Esophagus (tissue), 2 donors: ENCODE results near the gene RFX3. TPM values are rescaled to one million over a fixed set of nuclear protein-coding genes. Genes with fewer than 3 reads are reported as not detected.

Source experiments
- H3K27ac ChIP-seq, 2 donors: one replicate each; pipeline ENCODE4 v1.5.1; 2013; ENCODE audit warnings: low read depth in 2 of 2, mild to moderate bottlenecking in 2 of 2, inconsistent platforms in 1 of 2, low read length in 1 of 2, moderate library complexity in 1 of 2
- H3K27me3 ChIP-seq, 2 donors: one replicate each; pipeline ENCODE4 v1.6.1; 2013; ENCODE audit warnings: low read length in 2 of 2, control low read depth in 1 of 2, mild to moderate bottlenecking in 1 of 2; ENCODE audit not compliant: insufficient read depth in 2 of 2, control insufficient read depth in 1 of 2
- H3K36me3 ChIP-seq, 2 donors: one replicate each; pipeline ENCODE4 v1.6.1; 2013; ENCODE audit warnings: low read length in 1 of 2; ENCODE audit not compliant: control insufficient read depth in 2 of 2, insufficient read depth in 2 of 2
- H3K4me1 ChIP-seq, 2 donors: one replicate each; pipeline ENCODE4 v1.6.1; 2013; ENCODE audit warnings: low read length in 1 of 2; ENCODE audit not compliant: control insufficient read depth in 2 of 2, insufficient read depth in 2 of 2
- H3K4me3 ChIP-seq, 2 donors: one replicate each; pipeline ENCODE4 v1.5.1; 2013; ENCODE audit warnings: low read length in 2 of 2, mild to moderate bottlenecking in 2 of 2, low read depth in 1 of 2, moderate library complexity in 1 of 2
- H3K9me3 ChIP-seq, 2 donors: one replicate each; pipeline ENCODE4 v1.6.1; 2013; ENCODE audit warnings: mild to moderate bottlenecking in 2 of 2, low read depth in 1 of 2, low read length in 1 of 2, moderate library complexity in 1 of 2; ENCODE audit not compliant: control insufficient read depth in 2 of 2, insufficient read depth in 1 of 2
- WGBS, 2 donors: extraction: QIAGEN DNeasy Blood & Tissue Kit; methylation state at CpG; one replicate each; pipeline ENCODE4 v1.1.7; 2013; 5-methylcytosine and 5-hydroxymethylcytosine counted together
- polyA plus RNA-seq, 2 donors: library from polyadenylated mRNA; stranded (reverse); fragments of 200-250 nt; gene quantifications; one replicate each; pipeline ENCODE4 v1.2.3, GENCODE V29; 2013
- donor health status: healthy with polysubstance abuse.
- donor health status: Bipolar disorder and iron deficiency.

Gene RFX3
- polyA plus RNA-seq, 2 donors = 0.61 to 1.2 TPM

DNA sequence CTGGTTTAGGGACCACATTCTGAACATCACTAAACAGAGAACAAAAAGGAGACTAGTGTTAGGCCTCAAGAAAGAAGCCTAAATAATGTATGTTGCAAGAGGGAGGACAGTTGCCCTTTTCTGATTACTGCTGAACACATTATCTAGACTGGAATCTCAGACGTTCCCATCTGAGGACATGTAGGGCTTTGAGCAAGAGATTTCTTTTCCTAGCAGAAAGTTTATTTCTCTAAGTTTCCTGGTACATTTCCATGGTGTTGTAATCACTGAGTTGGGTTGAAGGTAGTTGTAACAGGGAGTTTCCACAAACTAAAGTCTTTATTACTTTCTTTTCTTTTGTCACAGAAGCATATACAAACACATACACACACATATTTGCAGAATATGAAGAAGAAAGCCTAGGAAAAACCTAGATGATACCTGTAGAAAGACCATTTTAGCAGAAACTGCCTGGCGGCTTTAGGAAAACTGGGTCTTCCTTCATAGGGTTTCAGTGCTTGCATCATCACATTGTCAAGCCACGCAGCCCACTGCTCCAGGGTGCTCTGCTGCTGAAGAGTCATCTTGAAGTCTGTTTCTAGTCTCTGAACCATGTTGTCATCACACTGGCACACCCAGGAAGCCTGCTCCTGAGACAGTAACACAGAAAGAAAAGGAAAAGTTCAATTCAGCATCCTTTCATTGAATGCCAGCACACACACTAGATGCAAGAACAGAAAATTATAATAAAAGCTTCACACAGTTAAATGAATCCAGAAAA is 269.1 kb downstream of the RFX3 start:
- no peak overlapping the region for H3K27ac ChIP-seq

DNA sequence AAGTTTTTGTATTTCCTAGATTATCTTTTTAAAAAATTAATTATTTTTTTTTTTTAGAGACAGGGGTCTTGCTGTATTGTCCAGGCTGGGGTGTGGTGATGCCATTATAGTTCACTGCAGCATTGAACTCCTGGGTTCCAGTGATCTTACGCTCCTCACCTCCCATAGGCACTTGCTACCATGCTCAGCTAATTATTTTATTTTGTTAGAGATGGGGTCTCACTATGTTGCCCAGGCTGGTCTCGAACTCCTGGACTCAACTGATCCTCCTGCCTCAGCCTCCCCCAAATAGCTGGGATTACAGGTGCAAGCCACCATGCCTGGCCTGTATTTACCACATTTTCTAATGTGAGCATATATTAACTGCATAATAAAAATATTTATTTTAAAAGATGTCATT is 274.5 kb downstream of the RFX3 start:
- H3K9me3 ChIP-seq = no peaks in the 10 kb centered on the region
- H3K27ac ChIP-seq = no peak overlapping the region
- WGBS, 2 donors = 73 to 98% methylated on average over 2 of the region's 2 CpGs
- no peak overlapping the region for H3K4me3 ChIP-seq
- no peaks in the 10 kb centered on the region for H3K4me1 ChIP-seq
- H3K27me3 ChIP-seq = no peaks in the 10 kb centered on the region
- no peaks in the 10 kb centered on the region for H3K36me3 ChIP-seq

More for the DNA sequence above, 269.1 kb downstream of the RFX3 start:
- Histone ChIP-seq H3K9me3 (no peaks in the 10 kb centered on the region), H3K27me3 (no peaks in the 10 kb centered on the region), H3K4me1 (no peaks in the 10 kb centered on the region), H3K4me3 (no peak overlapping the region), H3K36me3 (peaks cover 0 to 3% of the 10 kb centered on the region in 2 donors)
- 90 to 96% methylated on average over 3 of the region's 3 CpGs for WGBS, 2 donors

DNA sequence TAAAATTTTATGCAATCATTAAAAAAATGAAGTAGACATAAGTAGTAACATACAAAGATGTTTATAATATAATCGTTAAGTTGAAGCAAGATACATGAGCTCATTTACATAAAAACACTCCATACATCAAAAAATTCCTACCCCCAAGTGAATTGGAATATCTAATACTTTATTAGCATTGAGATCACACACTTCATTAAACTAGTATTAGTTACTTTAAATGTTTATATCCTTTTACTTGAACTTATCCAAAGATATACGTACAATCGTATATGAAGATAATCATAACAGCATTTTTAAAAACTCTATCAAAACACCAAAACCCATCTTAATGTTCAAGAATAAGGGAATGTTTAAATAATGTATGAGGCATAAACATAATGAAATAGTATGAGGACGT is 275.1 kb downstream of the RFX3 start:
- Histone ChIP-seq H3K27ac (no peak overlapping the region), H3K36me3 (no peaks in the 10 kb centered on the region), H3K27me3 (no peaks in the 10 kb centered on the region), H3K4me3 (no peak overlapping the region), H3K4me1 (no peaks in the 10 kb centered on the region), H3K9me3 (no peaks in the 10 kb centered on the region)
- WGBS, 2 donors = 82 to 83% methylated on average over 4 of the region's 4 CpGs

DNA sequence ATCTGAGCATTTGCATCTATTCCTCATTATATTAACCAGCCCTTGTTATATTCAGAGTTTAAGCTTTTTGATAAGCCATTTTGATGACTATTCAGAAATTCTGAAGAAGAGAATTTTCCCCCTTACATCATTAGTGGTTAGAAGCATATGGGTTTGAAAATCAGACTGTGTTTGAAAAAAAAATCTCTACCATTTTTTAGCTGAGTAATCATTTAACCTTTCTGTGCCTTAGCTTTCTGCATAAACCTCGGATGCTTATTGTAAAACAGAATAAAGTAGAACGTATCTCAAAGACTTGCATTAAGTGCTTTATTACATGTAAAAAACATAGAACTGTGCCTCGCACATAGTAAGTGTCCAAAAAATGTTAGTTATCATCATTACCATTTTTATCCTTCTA is 278.6 kb downstream of the RFX3 start:
- Histone ChIP-seq H3K4me3 (no peak overlapping the region), H3K27me3 (no peaks in the 10 kb centered on the region), H3K9me3 (no peaks in the 10 kb centered on the region), H3K4me1 (no peaks in the 10 kb centered on the region), H3K27ac (no peak overlapping the region), H3K36me3 (no peaks in the 10 kb centered on the region)
- 92 to 96% methylated on average over 3 of the region's 3 CpGs for WGBS, 2 donors

DNA sequence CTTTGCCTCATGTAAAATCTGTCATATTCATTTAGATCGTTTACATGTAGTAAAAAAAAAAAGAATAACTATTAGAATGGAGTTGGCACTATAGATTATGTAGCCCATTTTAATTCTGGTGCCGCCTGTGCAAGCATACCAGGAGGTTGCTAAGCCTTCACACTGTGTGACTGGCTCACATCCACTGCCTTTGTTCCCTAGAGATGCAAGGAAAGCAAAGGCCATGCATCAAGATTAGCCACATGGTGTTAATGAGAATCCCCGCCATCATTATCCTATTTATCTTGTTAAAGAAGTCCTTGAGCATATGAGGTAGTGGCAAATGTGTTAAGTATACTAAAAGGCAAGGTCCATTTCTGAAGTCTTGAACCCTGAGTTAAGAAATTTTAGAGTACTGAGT is 279.6 kb downstream of the RFX3 start:
- no peak overlapping the region for H3K27ac ChIP-seq
- H3K36me3 ChIP-seq = no peaks in the 10 kb centered on the region
- no peaks in the 10 kb centered on the region for H3K4me1 ChIP-seq
- H3K27me3 ChIP-seq = no peaks in the 10 kb centered on the region
- 92 to 94% methylated on average over 3 of the region's 3 CpGs for WGBS, 2 donors
- H3K4me3 ChIP-seq = no peak overlapping the region
- no peaks in the 10 kb centered on the region for H3K9me3 ChIP-seq

DNA sequence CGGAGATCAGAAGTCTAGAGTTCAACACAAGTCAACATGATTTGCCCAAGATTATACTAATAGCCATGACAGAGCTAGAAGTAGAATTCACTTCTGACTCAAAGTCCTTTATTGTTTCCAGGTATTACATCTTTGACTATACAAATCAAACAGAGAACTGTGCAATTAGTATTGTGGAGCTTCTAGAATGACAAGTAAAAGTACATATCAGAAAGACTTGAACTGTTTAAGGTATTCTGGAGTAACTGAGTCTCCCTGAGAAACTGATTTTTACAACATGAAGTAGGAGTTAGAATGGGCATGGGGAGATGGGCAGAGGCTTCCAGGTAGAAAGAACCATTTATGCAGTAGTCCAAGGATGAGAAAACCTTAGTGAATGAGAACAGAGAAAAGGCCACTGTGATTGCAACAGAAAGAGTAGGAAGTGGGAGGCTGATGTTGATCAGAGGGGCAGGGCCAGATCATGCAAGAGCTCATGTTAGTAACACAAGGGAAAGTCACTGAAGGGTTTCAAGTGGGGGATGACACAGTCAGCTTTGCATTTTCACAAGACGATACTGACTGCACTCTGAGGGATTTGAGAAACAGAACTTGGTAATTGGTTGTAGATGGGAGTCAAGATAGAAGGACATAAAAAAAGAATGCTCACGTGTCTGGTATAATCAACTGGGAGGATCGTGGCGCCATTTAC is 280.7 kb downstream of the RFX3 start:
- no peak overlapping the region for H3K4me3 ChIP-seq
- no peaks in the 10 kb centered on the region for H3K27me3 ChIP-seq
- H3K27ac ChIP-seq = no peak overlapping the region
- H3K4me1 ChIP-seq = no peaks in the 10 kb centered on the region
- no peaks in the 10 kb centered on the region for H3K9me3 ChIP-seq
- no peaks in the 10 kb centered on the region for H3K36me3 ChIP-seq
- 93% methylated on average over 5 of the region's 5 CpGs for WGBS, 2 donors

DNA sequence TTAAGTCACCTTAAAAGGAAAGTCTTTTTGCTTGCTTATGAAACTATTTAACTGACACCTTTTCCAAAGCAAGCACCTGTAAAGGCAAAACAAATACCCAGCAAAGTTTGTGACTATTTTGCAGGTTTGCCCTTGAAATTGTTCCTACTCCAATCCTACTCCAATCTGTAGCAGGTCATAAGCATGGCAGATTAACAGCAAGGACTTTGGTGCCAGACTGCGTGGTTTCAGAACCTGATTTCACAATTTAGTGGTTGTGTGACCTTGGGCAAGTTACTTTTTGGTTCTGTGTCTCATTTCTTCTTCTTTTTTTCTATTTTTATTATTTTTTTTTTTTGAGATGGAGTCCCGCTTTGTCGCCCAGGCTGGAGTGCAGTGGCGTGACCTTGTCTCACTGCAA is 282.1 kb downstream of the RFX3 start:
- Histone ChIP-seq H3K36me3 (no peaks in the 10 kb centered on the region), H3K27ac (no peak overlapping the region), H3K27me3 (no peaks in the 10 kb centered on the region), H3K4me1 (no peaks in the 10 kb centered on the region), H3K4me3 (no peak overlapping the region), H3K9me3 (no peaks in the 10 kb centered on the region)
- WGBS, 2 donors = 90 to 94% methylated on average over 4 of the region's 4 CpGs

DNA sequence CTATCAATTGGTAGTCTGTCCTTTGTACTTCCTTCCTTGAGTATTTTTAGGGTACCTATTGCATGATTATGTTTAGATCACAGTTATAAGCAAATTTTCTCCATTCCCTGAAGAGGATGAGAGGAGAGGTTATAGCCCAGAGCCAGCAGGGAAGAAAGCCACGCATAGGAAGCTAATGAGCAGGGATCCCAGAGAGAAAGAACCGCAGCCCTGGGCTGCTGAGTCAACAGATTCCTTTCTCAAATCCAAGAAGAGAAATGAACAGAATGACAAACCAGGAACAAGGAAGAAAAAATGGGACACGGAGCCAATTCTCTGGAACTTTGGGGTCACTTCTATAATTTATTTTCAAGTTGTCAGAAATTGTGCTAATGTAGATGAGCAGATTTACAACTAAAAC is 284.5 kb downstream of the RFX3 start:
- whole genome bisulfite sequencing, 2 donors = 52 to 61% methylated on average over 3 of the region's 3 CpGs
- Histone ChIP-seq H3K4me3 (no peak overlapping the region), H3K36me3 (no peaks in the 10 kb centered on the region), H3K27me3 (no peaks in the 10 kb centered on the region), H3K4me1 (no peaks in the 10 kb centered on the region), H3K9me3 (no peaks in the 10 kb centered on the region), H3K27ac (no peak overlapping the region)

DNA sequence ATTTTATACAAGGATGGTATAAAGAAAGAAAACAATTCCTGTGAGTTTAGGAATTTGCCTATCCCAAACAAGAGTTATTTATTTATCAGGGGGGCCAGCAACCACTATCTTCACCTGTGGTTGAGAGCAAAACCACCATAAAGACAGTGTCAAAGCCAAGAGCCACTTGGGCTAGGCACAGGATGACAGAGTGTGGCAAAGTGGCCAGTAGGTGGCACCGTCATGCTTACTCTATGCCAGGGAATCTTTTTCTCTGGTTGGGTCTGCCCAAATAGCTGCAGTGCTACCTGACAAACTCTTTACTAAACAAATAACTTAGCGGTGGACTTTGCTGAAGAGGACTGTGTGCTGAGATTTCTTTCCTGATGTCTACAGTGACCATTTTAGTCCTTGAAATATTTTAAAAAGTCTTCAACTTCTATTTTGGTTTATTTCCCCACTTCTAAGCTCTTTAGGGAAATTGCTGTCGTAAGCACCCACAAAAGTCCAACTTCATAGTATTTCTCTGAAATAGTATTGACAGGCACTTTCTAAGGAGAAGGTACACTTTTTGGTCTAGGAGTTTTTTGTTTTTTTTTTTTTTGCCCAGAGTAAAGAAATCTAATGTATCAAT is 285.0 kb downstream of the RFX3 start:
- no peaks in the 10 kb centered on the region for H3K9me3 ChIP-seq
- H3K36me3 ChIP-seq = no peaks in the 10 kb centered on the region
- H3K27me3 ChIP-seq = no peaks in the 10 kb centered on the region
- H3K27ac ChIP-seq = no peak overlapping the region
- WGBS, 2 donors = 43 to 47% methylated on average over 3 of the region's 3 CpGs
- H3K4me3 ChIP-seq = no peak overlapping the region
- no peaks in the 10 kb centered on the region for H3K4me1 ChIP-seq
